Mammary epithelial cell (primary cell): ENCODE results near the gene CHRM2.

Experiments
- CTCF ChIP-seq, 2 donors: IDR thresholded peaks in 1 of 2; conservative IDR thresholded peaks in 1 of 2; 2 replicates each; pipeline ENCODE4 v1.5.1; 2011 to 2012; ENCODE audit warnings: inconsistent platforms in 2 of 2, low read length in 2 of 2, mild to moderate bottlenecking in 2 of 2, control low read depth in 1 of 2, low read depth in 1 of 2; ENCODE audit not compliant: insufficient read depth in 1 of 2; ENCODE audit errors: extremely low read depth in 1 of 2
- EZH2 ChIP-seq: IDR thresholded peaks from 2 replicates; pipeline ENCODE4 v1.6.1; 2012; ENCODE audit warnings: low read length, inconsistent platforms, borderline replicate concordance

GRCh38 chr7:136923111-136923667, 54.7 kb downstream of the CHRM2 start:
- TF ChIP-seq CTCF (conservative IDR thresholded peaks at IDR 0.05 in 1 of 2, IDR thresholded peaks at IDR 0.05 in 1 of 2; ENCODE audit: extremely low read depth in 1 of 2, insufficient read depth in 1 of 2, low read depth in 1 of 2, low read length in 2 of 2) (no peak), EZH2 (no peak)
